ENCODE measurements around the gene GAPVD1. TPM values are rescaled to one million over a fixed set of nuclear protein-coding genes. Genes with fewer than 3 reads are reported as not detected.

GAPVD1 gene
- total RNA-seq, 1 donor from 2014 or later: 49.5 TPM

GRCh38 chr9:125407974-125408900 is 146.6 kb downstream of the GAPVD1 start:
- peaks cover 35% of the 10 kb centered on the region for H3K27me3 Mint-ChIP-seq
- H3K36me3 Mint-ChIP-seq (ENCODE audit: insufficient read depth): no peaks in the 10 kb centered on the region
- peak overlapping the region; percentile 87 for H3K27ac Mint-ChIP-seq
- peak; percentile 93 for TF ChIP-seq CTCF (IDR thresholded peaks at IDR 0.05; ENCODE audit: unreplicated experiment)
- H3K9me3 Mint-ChIP-seq (ENCODE audit: low read depth): peaks cover 2% of the 10 kb centered on the region
- peak overlapping the region; percentile 69 for H3K4me3 Mint-ChIP-seq (ENCODE audit: low read depth)
- H3K4me1 Mint-ChIP-seq (ENCODE audit: low read depth): no peaks in the 10 kb centered on the region
- peak; percentile 80 for DNase-seq (ENCODE audit: low spot score, unreplicated experiment)

- H3K36me3 Mint-ChIP-seq (ENCODE audit: insufficient read depth): no peaks in the 10 kb centered on the region
These were observed 147.6 kb downstream of the GAPVD1 start for GRCh38 chr9:125409217-125409636.

GRCh38 chr9:125409637-125410521 is 148.3 kb downstream of the GAPVD1 start:
- peak overlapping the region; percentile 60 for H3K4me3 Mint-ChIP-seq (ENCODE audit: low read depth)
- peaks cover 2% of the 10 kb centered on the region for H3K9me3 Mint-ChIP-seq (ENCODE audit: low read depth)
- peaks cover 35% of the 10 kb centered on the region for H3K27me3 Mint-ChIP-seq
- no peaks in the 10 kb centered on the region for H3K36me3 Mint-ChIP-seq (ENCODE audit: insufficient read depth)
- DNase-seq (ENCODE audit: low spot score, unreplicated experiment): no peak
- peak overlapping the region; percentile 94 for H3K27ac Mint-ChIP-seq
- TF ChIP-seq CTCF (IDR thresholded peaks at IDR 0.05; ENCODE audit: unreplicated experiment): no peak
- H3K4me1 Mint-ChIP-seq (ENCODE audit: low read depth): no peaks in the 10 kb centered on the region

More at GRCh38 chr9:125409217-125409636, 147.6 kb downstream of the GAPVD1 start:
- Mint-ChIP-seq H3K4me1 (ENCODE audit: low read depth) (no peaks in the 10 kb centered on the region), H3K4me3 (ENCODE audit: low read depth) (peak overlapping the region; percentile 69), H3K9me3 (ENCODE audit: low read depth) (peaks cover 2% of the 10 kb centered on the region), H3K27me3 (peaks cover 35% of the 10 kb centered on the region), H3K27ac (no peak overlapping the region)
- TF ChIP-seq CTCF (IDR thresholded peaks at IDR 0.05; ENCODE audit: unreplicated experiment): no peak
- DNase-seq (ENCODE audit: low spot score, unreplicated experiment): no peak

- H3K27ac Mint-ChIP-seq: no peak overlapping the region
- H3K36me3 Mint-ChIP-seq (ENCODE audit: insufficient read depth): no peaks in the 10 kb centered on the region
- TF ChIP-seq CTCF (IDR thresholded peaks at IDR 0.05; ENCODE audit: unreplicated experiment): no peak
- no peak for DNase-seq (ENCODE audit: low spot score, unreplicated experiment)
- H3K4me3 Mint-ChIP-seq (ENCODE audit: low read depth): no peak overlapping the region
- peaks cover 2% of the 10 kb centered on the region for H3K9me3 Mint-ChIP-seq (ENCODE audit: low read depth)
- H3K4me1 Mint-ChIP-seq (ENCODE audit: low read depth): no peaks in the 10 kb centered on the region
- H3K27me3 Mint-ChIP-seq: peaks cover 35% of the 10 kb centered on the region
These were observed 148.9 kb downstream of the GAPVD1 start for GRCh38 chr9:125410522-125410894.

DNA sequence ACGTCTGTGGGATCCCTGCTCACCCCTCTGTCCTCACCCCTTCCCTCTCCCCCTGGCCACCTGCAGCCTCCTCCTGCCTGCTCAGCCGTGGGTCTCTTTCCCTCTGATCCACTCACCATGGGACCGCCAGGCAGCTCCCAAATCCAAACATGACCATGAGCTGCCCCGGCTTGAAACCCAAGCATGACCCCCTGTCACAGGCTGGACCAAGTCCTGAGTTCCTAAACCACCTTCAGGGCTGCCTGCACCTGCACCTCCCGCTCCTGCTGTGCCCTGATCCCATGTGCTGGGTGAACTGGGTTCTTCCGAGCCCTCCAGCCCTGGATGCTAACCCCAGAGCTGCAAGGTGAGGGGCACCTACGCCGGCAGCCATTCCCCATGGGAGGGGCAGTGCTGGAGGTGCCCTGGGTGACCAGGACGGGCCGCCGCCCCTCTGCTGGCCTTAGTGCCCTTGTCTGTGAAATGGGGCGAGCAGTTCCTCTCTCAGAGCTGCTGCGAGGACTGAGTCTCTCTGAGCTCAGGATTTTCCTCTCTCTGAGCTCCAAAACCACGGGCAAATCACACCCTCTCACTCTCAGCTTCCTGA is 149.6 kb downstream of the GAPVD1 start:
- no peak for DNase-seq (ENCODE audit: low spot score, unreplicated experiment)
- H3K4me1 Mint-ChIP-seq (ENCODE audit: low read depth): no peaks in the 10 kb centered on the region
- H3K4me3 Mint-ChIP-seq (ENCODE audit: low read depth): no peak overlapping the region
- no peak for TF ChIP-seq CTCF (IDR thresholded peaks at IDR 0.05; ENCODE audit: unreplicated experiment)
- H3K27me3 Mint-ChIP-seq: peaks cover 32% of the 10 kb centered on the region
- no peak overlapping the region for H3K27ac Mint-ChIP-seq
- no peaks in the 10 kb centered on the region for H3K36me3 Mint-ChIP-seq (ENCODE audit: insufficient read depth)
- peaks cover 2% of the 10 kb centered on the region for H3K9me3 Mint-ChIP-seq (ENCODE audit: low read depth)
